GM23338 (cell line): ENCODE data around the gene FBLIM1. TPM values are rescaled to one million over a fixed set of nuclear protein-coding genes. Genes with fewer than 3 reads are reported as not detected.

ENCODE experiments used
- ATAC-seq: fragments of 200-7000 bp; cut with Tn5 transposase; 3 replicates; pipeline ENCODE4 v1.9.1; 2020
- DNase-seq: peaks from one replicate; pipeline ENCODE4 v3.0.0-alpha.2; 2015; ENCODE audit warnings: low spot score
- H2AFZ ChIP-seq: fragments of 200-600 bp; sonication (generic); 2 replicates; pipeline ENCODE4 v1.8.0; 2016; ENCODE audit warnings: antibody characterized with exemption, mild to moderate bottlenecking, moderate library complexity
- H3F3A ChIP-seq: fragments of 200-600 bp; sonication (generic); replicated peaks from 2 replicates; pipeline ENCODE4 v1.8.0; 2017; ENCODE audit warnings: antibody characterized with exemption, mixed run types, low read depth
- H3K27ac ChIP-seq: fragments of 200-600 bp; sonication (generic); 2 replicates; pipeline ENCODE4 v1.6.1; 2016; ENCODE audit warnings: low read depth
- H3K27me3 ChIP-seq: fragments of 200-600 bp; sonication (generic); 2 replicates; pipeline ENCODE4 v1.8.0; 2016; ENCODE audit warnings: mild to moderate bottlenecking, mixed run types, moderate library complexity; ENCODE audit not compliant: insufficient read depth
- H3K36me3 ChIP-seq: fragments of 200-600 bp; sonication (generic); 2 replicates; pipeline ENCODE4 v1.8.0; 2016; ENCODE audit warnings: mild to moderate bottlenecking; ENCODE audit not compliant: insufficient read depth
- H3K4me1 ChIP-seq: fragments of 200-600 bp; sonication (generic); 2 replicates; pipeline ENCODE4 v1.8.0; 2016; ENCODE audit warnings: mild to moderate bottlenecking, moderate library complexity; ENCODE audit not compliant: insufficient read depth
- H3K4me2 ChIP-seq: fragments of 200-600 bp; sonication (generic); 2 replicates; pipeline ENCODE4 v1.7.1; 2017; ENCODE audit warnings: mixed run types
- H3K4me3 ChIP-seq: fragments of 200-600 bp; sonication (generic); 2 replicates; pipeline ENCODE4 v1.6.1; 2016; ENCODE audit warnings: mixed run types
- H3K79me2 ChIP-seq: fragments of 200-600 bp; sonication (generic); replicated peaks from 2 replicates; pipeline ENCODE4 v1.8.0; 2017; ENCODE audit warnings: mild to moderate bottlenecking; ENCODE audit not compliant: insufficient read depth
- H3K9me2 ChIP-seq: fragments of 200-600 bp; sonication (generic); 2 replicates; pipeline ENCODE4 v1.8.0; 2017; ENCODE audit not compliant: insufficient read depth
- H4K20me1 ChIP-seq: fragments of 200-600 bp; sonication (generic); replicated peaks from 2 replicates; pipeline ENCODE4 v1.8.0; 2017; ENCODE audit warnings: mild to moderate bottlenecking; ENCODE audit not compliant: insufficient read depth
- H3K27ac Mint-ChIP-seq: 2 replicates; pipeline ENCODE4 v1.8.0; 2020; ENCODE audit warnings: inconsistent platforms, mild to moderate bottlenecking, moderate library complexity, mixed read lengths
- H3K27me3 Mint-ChIP-seq: 3 replicates; pipeline ENCODE4 v1.8.0; 2022; ENCODE audit warnings: low read depth, mild to moderate bottlenecking, moderate library complexity, mixed read lengths, inconsistent platforms; ENCODE audit not compliant: insufficient read depth, poor library complexity
- H3K36me3 Mint-ChIP-seq: 3 replicates; pipeline ENCODE4 v1.8.0; 2021; ENCODE audit warnings: low read depth, mild to moderate bottlenecking, inconsistent platforms, moderate library complexity, mixed read lengths
- H3K4me1 Mint-ChIP-seq: 3 replicates; pipeline ENCODE4 v1.8.0; 2020; ENCODE audit warnings: mild to moderate bottlenecking, inconsistent platforms, mixed read lengths
- H3K4me3 Mint-ChIP-seq: 3 replicates; pipeline ENCODE4 v1.8.0; 2021; ENCODE audit warnings: moderate library complexity, mild to moderate bottlenecking, inconsistent platforms, mixed read lengths
- H3K9me3 Mint-ChIP-seq: 3 replicates; pipeline ENCODE4 v1.8.0; 2020; ENCODE audit warnings: moderate library complexity, mild to moderate bottlenecking, inconsistent platforms, mixed read lengths
- CREB1 ChIP-seq: fragments of 250-450 bp; sonication (Bioruptor Pico); IDR thresholded peaks from 2 replicates; pipeline ENCODE4 v1.5.0; 2020; ENCODE audit warnings: low read depth, mild to moderate bottlenecking, moderate library complexity
- EZH2 ChIP-seq: fragments of 200-600 bp; sonication (generic); IDR thresholded peaks from one replicate; pipeline ENCODE4 v1.8.0; 2017; ENCODE audit warnings: antibody characterized with exemption, mild to moderate bottlenecking, low read depth; ENCODE audit not compliant: unreplicated experiment
- EZH2phosphoT487 ChIP-seq: fragments of 200-600 bp; sonication (generic); IDR thresholded peaks from one replicate; pipeline ENCODE4 v1.8.1; 2018; ENCODE audit warnings: antibody characterized with exemption; ENCODE audit not compliant: unreplicated experiment
- JUNB ChIP-seq: IDR thresholded peaks from one replicate; pipeline ENCODE4 v1.6.1; 2016; ENCODE audit warnings: antibody characterized with exemption; ENCODE audit not compliant: unreplicated experiment
- NANOG ChIP-seq: IDR thresholded peaks from 2 replicates; pipeline ENCODE4 v1.6.1; 2016; ENCODE audit warnings: antibody characterized with exemption, borderline replicate concordance
- POLR2AphosphoS5 ChIP-seq: IDR thresholded peaks from 2 replicates; pipeline ENCODE4 v1.6.1; 2016; ENCODE audit warnings: antibody characterized with exemption, low read depth
- REST ChIP-seq: IDR thresholded peaks from one replicate; pipeline ENCODE4 v1.6.1; 2018; ENCODE audit warnings: antibody characterized with exemption; ENCODE audit not compliant: unreplicated experiment
- STAT1 ChIP-seq: IDR thresholded peaks from one replicate; pipeline ENCODE4 v1.6.1; 2016; ENCODE audit warnings: antibody characterized with exemption; ENCODE audit not compliant: unreplicated experiment
- ZNF114 ChIP-seq: fragments of 250-450 bp; sonication (Bioruptor Pico); IDR thresholded peaks from 2 replicates; pipeline ENCODE4 v1.5.0; 2020; ENCODE audit warnings: mild to moderate bottlenecking, moderate library complexity
- ZNF331 ChIP-seq: fragments of 250-450 bp; sonication (Bioruptor Pico); IDR thresholded peaks from 2 replicates; pipeline ENCODE4 v1.5.0; 2020; ENCODE audit warnings: low read depth, mild to moderate bottlenecking, moderate library complexity
- ZNF462 ChIP-seq: fragments of 250-450 bp; sonication (Bioruptor Pico); IDR thresholded peaks from 2 replicates; pipeline ENCODE4 v1.5.0; 2020; ENCODE audit warnings: mild to moderate bottlenecking, moderate library complexity
- polyA plus RNA-seq: library from polyadenylated mRNA; unstranded; fragments of >200 nt; fragmentation: Nextera tagmentation; extraction: Ambion mirVana; gene quantifications from 2 replicates; pipeline ENCODE4 v1.2.1, GENCODE V29; 2016
- total RNA-seq: library from RNA; depleted of rRNA; stranded (reverse); fragments of >200 nt; shearing (Covaris generic); gene quantifications from 2 replicates; pipeline ENCODE4 v1.2.3, GENCODE V29; 2014
- TF ChIP-seq, protein P1 (sequence below), 2 experiments: fragments of 200-600 bp in 1 of 2; sonication (generic) in 1 of 2; conservative IDR thresholded peaks; 2 replicates each; pipeline versions ENCODE4 v1.5.1 to v1.6.1; 2016 to 2017; ENCODE audit warnings: antibody characterized with exemption in 2 of 2, low read depth in 2 of 2, mild to moderate bottlenecking in 2 of 2, moderate library complexity in 1 of 2
- TF ChIP-seq, protein P2 (sequence below): IDR thresholded peaks from 2 replicates; pipeline ENCODE4 v1.6.1; 2016; ENCODE audit warnings: antibody characterized with exemption

Gene FBLIM1
- total and polyA plus RNA-seq, 2 experiments from 2014 or later = 41.7 to 81.7 TPM

DNA sequence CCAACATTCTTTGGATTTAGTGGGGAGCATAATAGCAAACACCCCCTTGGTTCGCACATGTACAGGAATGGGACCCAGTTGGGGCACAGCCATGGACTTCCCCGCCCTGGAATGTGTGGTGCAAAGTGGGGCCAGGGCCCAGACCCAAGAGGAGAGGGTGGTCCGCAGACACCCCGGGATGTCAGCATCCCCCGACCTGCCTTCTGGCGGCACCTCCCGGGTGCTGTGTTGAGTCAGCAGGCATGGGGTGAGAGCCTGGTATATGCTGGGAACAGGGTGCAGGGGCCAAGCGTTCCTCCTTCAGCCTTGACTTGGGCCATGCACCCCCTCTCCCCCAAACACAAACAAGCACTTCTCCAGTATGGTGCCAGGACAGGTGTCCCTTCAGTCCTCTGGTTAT, 27.1 kb downstream of the FBLIM1 start:
- no peaks in the 10 kb centered on the region for H3K79me2 ChIP-seq
- H2AFZ ChIP-seq = no peak overlapping the region
- H3K9me2 ChIP-seq = no peaks in the 10 kb centered on the region
- no peak overlapping the region for H3K4me3 ChIP-seq
- no peak for ATAC-seq
- H3K4me1 ChIP-seq = no peaks in the 10 kb centered on the region
- H4K20me1 ChIP-seq = no peaks in the 10 kb centered on the region; the same call in none of the 2 replicates
- no peak overlapping the region for H3K4me2 ChIP-seq
- peaks cover 11% of the 10 kb centered on the region for H3K36me3 ChIP-seq
- H3K27me3 Mint-ChIP-seq = peaks cover 13% of the 10 kb centered on the region
- no peaks in the 10 kb centered on the region for H3K9me3 Mint-ChIP-seq
- H3F3A ChIP-seq = 0 out of 2 replicates have a peak, but pooled peaks cover 10% of the 10 kb centered on the region
- H3K4me1 Mint-ChIP-seq = no peaks in the 10 kb centered on the region; the same call in 2 of the 3 replicates
- no peaks in the 10 kb centered on the region for H3K27me3 ChIP-seq
- TF ChIP-seq ZNF114 (CRISPR knock-in tag) (no peak), JUNB (no peak), REST (no peak), CREB1 (CRISPR knock-in tag) (no peak), EZH2 (no peak), ZNF462 (no peak), POLR2AphosphoS5 (no peak), NANOG (no peak), ZNF331 (CRISPR knock-in tag) (no peak), EZH2phosphoT487 (no peak), STAT1 (no peak)
- TF ChIP-seq, protein P1, sequence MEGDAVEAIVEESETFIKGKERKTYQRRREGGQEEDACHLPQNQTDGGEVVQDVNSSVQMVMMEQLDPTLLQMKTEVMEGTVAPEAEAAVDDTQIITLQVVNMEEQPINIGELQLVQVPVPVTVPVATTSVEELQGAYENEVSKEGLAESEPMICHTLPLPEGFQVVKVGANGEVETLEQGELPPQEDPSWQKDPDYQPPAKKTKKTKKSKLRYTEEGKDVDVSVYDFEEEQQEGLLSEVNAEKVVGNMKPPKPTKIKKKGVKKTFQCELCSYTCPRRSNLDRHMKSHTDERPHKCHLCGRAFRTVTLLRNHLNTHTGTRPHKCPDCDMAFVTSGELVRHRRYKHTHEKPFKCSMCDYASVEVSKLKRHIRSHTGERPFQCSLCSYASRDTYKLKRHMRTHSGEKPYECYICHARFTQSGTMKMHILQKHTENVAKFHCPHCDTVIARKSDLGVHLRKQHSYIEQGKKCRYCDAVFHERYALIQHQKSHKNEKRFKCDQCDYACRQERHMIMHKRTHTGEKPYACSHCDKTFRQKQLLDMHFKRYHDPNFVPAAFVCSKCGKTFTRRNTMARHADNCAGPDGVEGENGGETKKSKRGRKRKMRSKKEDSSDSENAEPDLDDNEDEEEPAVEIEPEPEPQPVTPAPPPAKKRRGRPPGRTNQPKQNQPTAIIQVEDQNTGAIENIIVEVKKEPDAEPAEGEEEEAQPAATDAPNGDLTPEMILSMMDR (conservative IDR thresholded peaks at IDR 0.05; ENCODE audit: low read depth in 2 of 2) = no peak
- TF ChIP-seq, protein P2, sequence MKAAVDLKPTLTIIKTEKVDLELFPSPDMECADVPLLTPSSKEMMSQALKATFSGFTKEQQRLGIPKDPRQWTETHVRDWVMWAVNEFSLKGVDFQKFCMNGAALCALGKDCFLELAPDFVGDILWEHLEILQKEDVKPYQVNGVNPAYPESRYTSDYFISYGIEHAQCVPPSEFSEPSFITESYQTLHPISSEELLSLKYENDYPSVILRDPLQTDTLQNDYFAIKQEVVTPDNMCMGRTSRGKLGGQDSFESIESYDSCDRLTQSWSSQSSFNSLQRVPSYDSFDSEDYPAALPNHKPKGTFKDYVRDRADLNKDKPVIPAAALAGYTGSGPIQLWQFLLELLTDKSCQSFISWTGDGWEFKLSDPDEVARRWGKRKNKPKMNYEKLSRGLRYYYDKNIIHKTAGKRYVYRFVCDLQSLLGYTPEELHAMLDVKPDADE = no peak
- H3K36me3 Mint-ChIP-seq = peaks cover 38% of the 10 kb centered on the region
- H3K27ac ChIP-seq = peak overlapping the region; percentile 74; the same call in 1 of the 2 replicates
- no peak for DNase-seq
- H3K4me3 Mint-ChIP-seq = no peak overlapping the region
- H3K27ac Mint-ChIP-seq = no peak overlapping the region; the same call in 1 of the 2 replicates
